GM21423 (cell line): ENCODE results near the gene ADAMTSL1.

Experiments
- ATAC-seq: cut with Tn5 transposase; IDR thresholded peaks from one replicate; pipeline ENCODE4 v1.9.1; 2021; ENCODE audit warnings: mild to moderate bottlenecking, moderate library complexity; ENCODE audit not compliant: unreplicated experiment

ADAMTSL1 gene

DNA sequence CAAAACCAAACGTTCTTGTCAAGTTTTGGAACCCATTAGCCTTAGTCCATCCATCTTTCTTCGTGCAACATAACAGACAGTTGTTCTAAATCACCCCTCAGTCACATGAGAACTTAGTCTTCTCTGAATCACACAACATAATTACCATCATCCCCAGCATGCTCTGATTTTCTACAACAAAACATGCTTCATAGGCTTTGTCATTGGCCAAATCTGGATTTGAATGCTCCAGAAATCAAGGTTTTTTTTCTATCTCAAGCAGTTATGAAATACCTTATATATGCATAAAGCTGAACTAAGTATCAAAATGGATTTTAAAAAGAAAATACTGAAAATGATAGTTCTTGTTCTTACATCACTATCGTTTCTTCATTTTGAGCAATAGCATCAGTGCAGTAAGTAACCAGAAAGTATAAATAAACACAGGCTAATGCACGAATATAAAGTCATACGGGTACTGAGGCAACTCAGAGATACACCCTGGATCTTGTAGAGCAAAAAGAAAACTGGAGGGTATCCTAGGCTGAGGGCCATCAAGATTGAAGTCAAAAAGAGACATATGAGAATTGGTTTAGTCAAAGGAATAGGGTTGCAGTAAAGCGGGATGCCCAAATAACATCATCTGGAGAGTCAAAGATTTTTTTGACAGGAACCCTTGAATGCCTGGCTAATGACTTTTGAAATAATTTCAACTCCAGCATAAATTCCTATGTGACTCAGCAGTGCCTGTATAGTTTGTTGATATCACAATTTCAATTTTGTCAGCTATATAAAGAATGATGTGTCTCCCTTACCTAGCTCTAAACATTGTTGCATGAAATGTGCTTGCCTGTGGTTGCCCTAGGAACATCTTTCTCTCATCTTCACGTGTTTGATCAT, 164.7 kb downstream of the ADAMTSL1 start:
- no peak for ATAC-seq

DNA sequence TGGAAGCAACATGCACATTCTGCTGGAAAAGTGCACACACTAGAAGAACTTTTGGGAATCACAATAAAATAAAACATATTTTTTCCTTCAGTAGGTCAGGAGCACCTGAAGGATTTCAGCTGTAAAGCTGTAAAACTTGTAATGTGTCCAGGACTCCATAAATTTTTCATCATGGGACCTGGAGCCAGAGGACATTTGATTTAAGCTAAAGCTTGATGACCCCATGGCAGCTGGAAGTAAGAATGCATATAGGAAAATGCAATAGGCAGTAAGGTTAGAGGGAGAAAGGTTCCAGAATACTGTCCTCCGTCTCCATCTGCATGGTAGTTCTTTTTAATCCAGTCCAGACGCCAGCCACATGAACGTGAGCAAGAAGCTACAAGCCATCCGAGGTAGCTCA, 166.0 kb downstream of the ADAMTSL1 start:
- ATAC-seq: no peak

GRCh38 chr9:18658804-18659705, 185.1 kb downstream of the ADAMTSL1 start:
- ATAC-seq: no peak

- ATAC-seq: no peak
These were observed 186.0 kb downstream of the ADAMTSL1 start for GRCh38 chr9:18660001-18660400.

- ATAC-seq: no peak
These were observed 188.4 kb downstream of the ADAMTSL1 start for GRCh38 chr9:18662320-18662719.

DNA sequence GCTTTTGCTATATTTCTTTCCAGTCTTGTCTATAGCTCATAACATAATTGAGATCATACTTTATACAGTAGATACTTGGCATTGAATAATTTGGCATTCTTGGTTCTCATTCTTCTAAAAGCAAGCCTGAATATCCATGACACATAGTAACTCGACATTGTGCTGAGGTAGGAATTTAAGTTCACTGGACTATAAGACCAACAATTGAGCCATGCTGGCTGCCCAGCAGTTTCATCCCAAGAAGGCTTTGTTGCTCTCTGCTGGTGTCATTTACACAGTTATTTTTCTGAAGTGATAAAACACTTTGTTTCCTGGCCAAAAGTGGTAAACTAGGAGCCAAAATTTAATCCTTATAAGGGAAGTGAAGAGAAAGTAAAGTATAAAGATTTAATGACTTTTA, 192.0 kb downstream of the ADAMTSL1 start:
- no peak for ATAC-seq

DNA sequence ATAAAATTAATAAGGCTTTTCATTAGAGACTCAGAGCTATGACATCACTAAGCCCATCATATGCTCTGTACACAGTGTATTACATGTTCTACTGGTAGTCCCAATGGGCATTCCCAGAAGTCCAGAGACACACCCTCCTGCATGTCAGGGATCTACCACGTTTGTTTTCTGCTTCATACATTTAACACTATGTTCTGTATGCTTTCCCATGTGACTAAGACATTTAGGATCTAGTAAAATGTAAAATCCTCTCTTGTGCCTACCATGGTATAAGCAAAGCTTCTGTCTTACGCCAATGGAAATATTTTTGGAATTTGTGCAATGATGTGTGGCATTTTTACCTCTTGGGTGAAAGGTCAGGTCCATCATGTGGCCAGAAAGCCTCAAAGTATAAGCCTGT, 192.4 kb downstream of the ADAMTSL1 start:
- ATAC-seq: no peak

DNA sequence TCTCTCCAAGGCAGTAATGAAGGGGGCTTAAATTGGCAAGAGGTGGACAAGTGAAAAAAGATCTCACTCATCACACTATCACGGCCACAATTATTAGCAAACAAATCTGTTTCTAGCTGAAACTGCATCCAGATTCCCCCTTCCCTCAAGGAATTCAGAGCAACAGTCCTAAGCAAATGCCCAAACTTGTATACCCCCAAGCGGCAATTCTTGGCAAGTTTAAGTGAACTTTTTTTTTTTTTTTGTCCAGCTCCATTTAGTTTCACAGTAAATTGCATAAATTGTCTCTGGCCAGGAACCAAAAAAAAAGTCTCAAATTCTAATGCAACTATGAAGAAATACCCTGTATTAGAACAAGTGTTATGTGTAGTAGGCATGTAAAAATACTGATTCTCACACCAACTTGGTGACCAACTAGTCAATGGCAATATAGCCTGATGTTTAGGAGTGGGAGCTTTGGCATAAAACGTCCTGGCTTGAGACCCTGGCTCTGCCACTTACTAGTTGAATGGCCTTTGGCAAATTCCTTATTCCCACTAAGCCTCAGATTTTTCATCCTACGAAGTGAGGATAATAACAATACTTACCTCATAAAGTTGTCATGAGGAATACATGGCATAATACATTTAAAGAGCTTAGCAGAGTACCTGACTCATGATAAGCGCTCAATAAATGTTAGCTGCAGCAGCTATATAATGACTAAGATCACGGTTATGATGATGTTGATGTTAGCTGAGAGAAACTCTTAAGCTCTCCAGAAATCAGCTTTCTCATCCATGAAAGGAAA, 193.2 kb downstream of the ADAMTSL1 start:
- ATAC-seq: no peak

GRCh38 chr9:18668944-18669343, 195.0 kb downstream of the ADAMTSL1 start:
- no peak for ATAC-seq

DNA sequence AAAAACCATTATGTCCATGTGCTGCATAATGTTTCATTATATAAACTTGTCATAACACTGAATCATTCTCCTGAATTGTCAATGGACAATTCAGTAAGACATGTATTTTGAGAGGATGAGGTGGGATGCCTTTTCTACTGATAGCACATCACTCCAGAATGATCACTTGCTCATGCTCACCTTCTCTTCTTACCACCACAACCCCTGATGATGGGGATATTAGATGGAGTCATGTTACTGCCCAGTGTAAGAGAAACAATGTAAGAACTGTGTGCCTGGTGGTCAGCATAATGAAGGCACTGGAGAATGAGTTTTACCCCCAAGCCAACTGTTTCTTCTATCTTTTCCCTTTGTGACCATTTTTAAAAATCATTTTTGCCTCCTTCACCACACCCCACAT, 198.8 kb downstream of the ADAMTSL1 start:
- ATAC-seq: no peak

GRCh38 chr9:18673179-18673578, 199.2 kb downstream of the ADAMTSL1 start:
- ATAC-seq: no peak

DNA sequence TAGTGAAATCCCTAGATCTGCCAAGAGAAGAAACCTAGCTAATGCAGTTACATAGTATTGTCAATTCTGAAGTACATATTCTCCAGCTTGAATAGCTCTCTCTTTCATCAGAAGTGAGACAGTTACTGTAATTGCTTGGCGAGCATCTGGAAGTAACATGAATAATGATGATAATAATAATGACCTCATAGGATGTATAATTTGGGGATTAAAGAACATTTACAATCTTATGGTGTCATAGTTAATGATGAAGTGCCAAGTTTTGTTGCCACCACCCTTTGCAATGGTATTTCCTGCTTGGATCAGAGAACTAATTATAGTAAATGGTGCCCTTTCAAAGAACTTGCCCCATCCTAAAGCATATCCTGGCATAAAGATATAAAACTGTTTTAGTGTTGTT, 201.4 kb downstream of the ADAMTSL1 start:
- no peak for ATAC-seq

- no peak for ATAC-seq
These were observed 202.0 kb downstream of the ADAMTSL1 start for GRCh38 chr9:18675973-18676372.

DNA sequence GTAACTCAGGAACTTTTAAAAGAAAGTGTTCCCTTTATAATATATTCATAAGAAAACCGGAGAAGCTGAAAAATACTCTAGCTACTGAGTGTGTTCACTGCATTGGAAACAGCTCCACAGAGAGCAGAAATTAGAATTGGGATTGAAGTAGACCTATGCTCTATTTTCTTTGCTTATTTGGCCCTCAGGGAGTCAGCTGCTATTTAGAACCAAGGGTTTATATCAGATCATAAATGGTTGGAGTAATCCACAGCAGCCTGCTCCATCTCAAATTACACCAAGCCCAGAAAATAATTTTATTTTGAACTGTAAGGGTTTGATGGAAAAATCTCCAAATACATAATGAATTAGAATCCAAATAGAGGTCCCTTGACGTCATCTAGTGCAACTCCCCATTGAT, 202.6 kb downstream of the ADAMTSL1 start:
- ATAC-seq: no peak

- ATAC-seq: no peak
These were observed 205.1 kb downstream of the ADAMTSL1 start for GRCh38 chr9:18678821-18679590.

DNA sequence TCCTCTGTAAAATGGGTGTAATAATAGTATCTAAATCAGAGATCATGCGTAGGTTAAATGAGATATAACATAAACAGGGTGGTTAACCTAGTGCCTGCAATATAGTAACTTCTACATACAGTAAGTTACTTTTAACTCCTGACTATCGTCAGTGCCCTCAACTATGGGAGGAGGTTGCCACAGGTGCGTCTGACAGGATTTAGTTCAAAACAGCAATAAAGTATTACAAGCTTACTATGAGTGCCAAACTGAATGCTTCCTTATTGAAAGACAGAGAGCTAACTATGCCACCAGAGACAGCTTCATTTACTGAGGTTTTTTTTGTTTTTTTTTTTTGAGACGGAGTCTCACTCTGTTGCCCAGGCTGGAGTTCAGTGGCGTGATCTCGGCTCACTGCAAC, 209.0 kb downstream of the ADAMTSL1 start:
- no peak for ATAC-seq

- ATAC-seq: no peak
These were observed 209.4 kb downstream of the ADAMTSL1 start for GRCh38 chr9:18683312-18683711.

GRCh38 chr9:18683851-18684250, 209.9 kb downstream of the ADAMTSL1 start:
- no peak for ATAC-seq

- ATAC-seq: no peak
These were observed 210.8 kb downstream of the ADAMTSL1 start for GRCh38 chr9:18684593-18685317.
